GM12878 (cell line): ENCODE results near the gene AKNA. TPM values are rescaled to one million over a fixed set of nuclear protein-coding genes. Genes with fewer than 3 reads are reported as not detected.
A peak's percentile ranks its signal among the peaks of the same experiment; 100 is the strongest.

Experiments
- ATF7 ChIP-seq: fragments of 450-650 bp; IDR thresholded peaks from 2 replicates; pipeline ENCODE4 v1.6.1; 2016; ENCODE audit warnings: low read depth, mild to moderate bottlenecking
- CREM ChIP-seq: IDR thresholded peaks from 2 replicates; pipeline ENCODE4 v1.6.1; 2014; ENCODE audit warnings: antibody characterized with exemption, low read depth
- EGR1 ChIP-seq, 2 experiments: IDR thresholded peaks; 1 replicate in 1 of 2; 2 replicates in 1 of 2; pipeline ENCODE4 v1.6.1; 2011 to 2012; ENCODE audit warnings: low read depth in 2 of 2, low read length in 2 of 2, borderline replicate concordance in 1 of 2, mild to moderate bottlenecking in 1 of 2, moderate library complexity in 1 of 2
- EZH2 ChIP-seq: IDR thresholded peaks from 2 replicates; pipeline ENCODE4 v1.6.1; 2012; ENCODE audit warnings: low read depth, mild to moderate bottlenecking, control low read depth, inconsistent platforms, low read length, borderline replicate concordance; ENCODE audit not compliant: control insufficient read depth
- JUND ChIP-seq: IDR thresholded peaks from 2 replicates; pipeline ENCODE4 v1.6.1; 2012; ENCODE audit warnings: low read depth, mild to moderate bottlenecking, low read length, improper control_type of control experiment, moderate library complexity
- KDM1A ChIP-seq: fragments of 200-600 bp; sonication (generic); IDR thresholded peaks from 2 replicates; pipeline ENCODE4 v1.6.1; 2016; ENCODE audit warnings: borderline replicate concordance
- MTA2 ChIP-seq: fragments of 450-650 bp; IDR thresholded peaks from 2 replicates; pipeline ENCODE4 v1.6.1; 2016; ENCODE audit warnings: low read depth, mild to moderate bottlenecking, moderate library complexity
- MTA3 ChIP-seq: IDR thresholded peaks from 2 replicates; pipeline ENCODE4 v1.6.1; 2012; ENCODE audit warnings: low read length, inconsistent platforms, borderline replicate concordance
- NFYA ChIP-seq: IDR thresholded peaks from 2 replicates; pipeline ENCODE4 v1.6.1; 2011; ENCODE audit warnings: low read depth, mild to moderate bottlenecking, low read length, improper control_type of control experiment, borderline replicate concordance
- NR2F1 ChIP-seq: fragments of 450-650 bp; conservative IDR thresholded peaks from 2 replicates; pipeline ENCODE4 v1.6.1; 2017; ENCODE audit warnings: mild to moderate bottlenecking
- PAX8 ChIP-seq: fragments of 450-650 bp; IDR thresholded peaks from 2 replicates; pipeline ENCODE4 v1.6.1; 2017; ENCODE audit warnings: mild to moderate bottlenecking, moderate library complexity
- SMAD1 ChIP-seq: fragments of 450-650 bp; IDR thresholded peaks from 2 replicates; pipeline ENCODE4 v1.6.1; 2018; ENCODE audit warnings: mild to moderate bottlenecking, low read depth; ENCODE audit not compliant: partially characterized antibody
- STAT3 ChIP-seq: IDR thresholded peaks from 2 replicates; pipeline ENCODE4 v1.6.1; 2011; ENCODE audit warnings: low read depth, low read length, improper control_type of control experiment
- TCF7 ChIP-seq: IDR thresholded peaks from 2 replicates; pipeline ENCODE4 v1.6.1; 2014; ENCODE audit warnings: antibody characterized with exemption, borderline replicate concordance
- ZNF217 ChIP-seq: fragments of 450-650 bp; IDR thresholded peaks from 2 replicates; pipeline ENCODE4 v1.6.1; 2017; ENCODE audit warnings: antibody characterized with exemption, mild to moderate bottlenecking
- ZNF24 ChIP-seq: fragments of 450-650 bp; IDR thresholded peaks from 2 replicates; pipeline ENCODE4 v1.6.1; 2017; ENCODE audit warnings: antibody characterized with exemption, mild to moderate bottlenecking
- ZSCAN29 ChIP-seq: fragments of 450-650 bp; IDR thresholded peaks from 2 replicates; pipeline ENCODE4 v1.6.1; 2017; ENCODE audit warnings: mild to moderate bottlenecking, moderate library complexity
- polyA plus RNA-seq, 11 experiments: library from polyadenylated mRNA; depleted of rRNA in 4 of 11; unstranded in 6 of 11; stranded (reverse) in 5 of 11; fragments of >200 nt; fragmentation: Nextera tagmentation in 4 of 11; fragmentation: Illumina TruSeq in 1 of 11; extraction: Ambion mirVana in 4 of 11; extraction: Trizol in 1 of 11; gene quantifications; 1 replicate in 1 of 11; 2 replicates in 10 of 11; pipeline versions ENCODE4 v1.2.1 to v1.2.3, GENCODE V29; 2011 to 2016; ENCODE audit warnings: inconsistent platforms in 2 of 11, missing spikeins in 2 of 11, low read depth in 1 of 11
- total RNA-seq, 4 experiments: library from RNA; depleted of rRNA in 3 of 4; stranded (reverse); fragments of >200 nt in 3 of 4; fragmentation: Illumina TruSeq in 1 of 4; extraction: Trizol in 1 of 4; gene quantifications; 2 replicates each; pipeline versions ENCODE4 v1.2.1 to v1.2.3, GENCODE V29; 2013 to 2021
- TF ChIP-seq, protein P1 (sequence below): fragments of 450-650 bp; IDR thresholded peaks from 2 replicates; pipeline ENCODE4 v1.6.1; 2017; ENCODE audit warnings: mild to moderate bottlenecking, low read depth, inconsistent platforms; ENCODE audit not compliant: poor library complexity, severe bottlenecking
- TF ChIP-seq, protein P2 (sequence below): IDR thresholded peaks from 2 replicates; pipeline ENCODE4 v1.6.1; 2012; ENCODE audit warnings: low read depth, low read length, improper control_type of control experiment
- TF ChIP-seq, protein P3 (sequence below), 3 experiments: IDR thresholded peaks in 2 of 3; conservative IDR thresholded peaks in 1 of 3; 2 replicates each; pipeline ENCODE4 v1.5.1; 2011; ENCODE audit warnings: low read depth in 3 of 3, low read length in 3 of 3, mild to moderate bottlenecking in 3 of 3, control low read depth in 2 of 3, moderate library complexity in 2 of 3, inconsistent platforms in 1 of 3, mixed read lengths in 1 of 3; ENCODE audit not compliant: control insufficient read depth in 2 of 3, insufficient read depth in 1 of 3; ENCODE audit errors: extremely low read depth in 1 of 3
- TF ChIP-seq, protein P4 (sequence below): fragments of 450-650 bp; IDR thresholded peaks from 2 replicates; pipeline ENCODE4 v1.6.1; 2016; ENCODE audit warnings: mild to moderate bottlenecking
- TF ChIP-seq, protein P5 (sequence below): fragments of 150-350 bp; IDR thresholded peaks from 2 replicates; pipeline ENCODE4 v1.6.1; 2014; ENCODE audit warnings: mild to moderate bottlenecking, low read depth, low read length

The AKNA gene
- total and polyA plus RNA-seq, 10 of the 15 experiments (the other 5 are each of a cell fraction or from before 2014, with no cell fraction given) = 1.6 to 132 (median 35.3) TPM

DNA sequence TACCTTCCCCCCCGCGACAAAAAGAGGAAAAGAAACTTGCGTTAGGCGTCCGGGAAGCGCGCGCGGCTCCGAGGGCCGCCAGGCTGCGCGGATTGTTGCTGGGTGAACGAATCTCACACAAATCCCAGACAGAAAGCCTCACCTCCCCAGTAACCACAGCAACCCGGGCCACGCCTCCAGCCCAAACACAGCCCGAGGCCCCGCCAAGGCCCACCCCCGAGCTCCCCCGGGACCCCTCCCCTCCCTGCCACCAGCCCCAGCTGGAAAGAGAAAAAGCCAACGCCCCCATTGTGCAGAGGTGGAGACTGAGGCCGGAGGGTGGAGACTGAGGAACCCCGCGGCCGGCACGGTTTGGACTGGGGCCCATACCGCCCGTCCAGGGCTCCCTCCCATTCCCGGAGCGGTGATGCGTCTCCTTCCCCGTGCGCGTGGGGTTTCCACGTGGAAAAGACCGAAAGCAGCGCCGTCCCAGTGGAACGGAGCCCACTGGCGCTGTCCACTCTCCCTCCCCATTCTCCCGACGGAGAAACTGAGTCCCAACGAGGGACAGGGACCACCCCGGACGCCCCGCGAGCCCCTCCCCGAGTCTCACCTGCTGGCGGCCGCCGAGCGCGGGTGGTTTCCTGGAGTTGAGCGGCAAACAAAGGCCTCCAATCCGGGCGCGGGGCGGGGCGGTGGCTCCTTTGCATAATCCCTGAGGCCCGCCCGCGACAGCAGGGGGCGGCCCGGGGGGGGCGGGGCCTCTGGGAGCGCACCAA lies 10.2 kb upstream of the AKNA start (continued):
- TF ChIP-seq, protein P1, sequence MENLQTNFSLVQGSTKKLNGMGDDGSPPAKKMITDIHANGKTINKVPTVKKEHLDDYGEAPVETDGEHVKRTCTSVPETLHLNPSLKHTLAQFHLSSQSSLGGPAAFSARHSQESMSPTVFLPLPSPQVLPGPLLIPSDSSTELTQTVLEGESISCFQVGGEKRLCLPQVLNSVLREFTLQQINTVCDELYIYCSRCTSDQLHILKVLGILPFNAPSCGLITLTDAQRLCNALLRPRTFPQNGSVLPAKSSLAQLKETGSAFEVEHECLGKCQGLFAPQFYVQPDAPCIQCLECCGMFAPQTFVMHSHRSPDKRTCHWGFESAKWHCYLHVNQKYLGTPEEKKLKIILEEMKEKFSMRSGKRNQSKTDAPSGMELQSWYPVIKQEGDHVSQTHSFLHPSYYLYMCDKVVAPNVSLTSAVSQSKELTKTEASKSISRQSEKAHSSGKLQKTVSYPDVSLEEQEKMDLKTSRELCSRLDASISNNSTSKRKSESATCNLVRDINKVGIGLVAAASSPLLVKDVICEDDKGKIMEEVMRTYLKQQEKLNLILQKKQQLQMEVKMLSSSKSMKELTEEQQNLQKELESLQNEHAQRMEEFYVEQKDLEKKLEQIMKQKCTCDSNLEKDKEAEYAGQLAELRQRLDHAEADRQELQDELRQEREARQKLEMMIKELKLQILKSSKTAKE = no peak
- TF ChIP-seq STAT3 = no peak
- no peak for TF ChIP-seq ZNF24
- TF ChIP-seq, protein P2, sequence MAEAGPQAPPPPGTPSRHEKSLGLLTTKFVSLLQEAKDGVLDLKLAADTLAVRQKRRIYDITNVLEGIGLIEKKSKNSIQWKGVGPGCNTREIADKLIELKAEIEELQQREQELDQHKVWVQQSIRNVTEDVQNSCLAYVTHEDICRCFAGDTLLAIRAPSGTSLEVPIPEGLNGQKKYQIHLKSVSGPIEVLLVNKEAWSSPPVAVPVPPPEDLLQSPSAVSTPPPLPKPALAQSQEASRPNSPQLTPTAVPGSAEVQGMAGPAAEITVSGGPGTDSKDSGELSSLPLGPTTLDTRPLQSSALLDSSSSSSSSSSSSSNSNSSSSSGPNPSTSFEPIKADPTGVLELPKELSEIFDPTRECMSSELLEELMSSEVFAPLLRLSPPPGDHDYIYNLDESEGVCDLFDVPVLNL = peak; percentile 16; the same call in 1 of the 2 replicates
- TF ChIP-seq KDM1A = no peak
- TF ChIP-seq TCF7 = no peak
- TF ChIP-seq ZSCAN29 = no peak
- peak; percentile 43; the same call in 1 of the 2 replicates for TF ChIP-seq CREM
- no peak for TF ChIP-seq PAX8
- TF ChIP-seq, protein P3, sequence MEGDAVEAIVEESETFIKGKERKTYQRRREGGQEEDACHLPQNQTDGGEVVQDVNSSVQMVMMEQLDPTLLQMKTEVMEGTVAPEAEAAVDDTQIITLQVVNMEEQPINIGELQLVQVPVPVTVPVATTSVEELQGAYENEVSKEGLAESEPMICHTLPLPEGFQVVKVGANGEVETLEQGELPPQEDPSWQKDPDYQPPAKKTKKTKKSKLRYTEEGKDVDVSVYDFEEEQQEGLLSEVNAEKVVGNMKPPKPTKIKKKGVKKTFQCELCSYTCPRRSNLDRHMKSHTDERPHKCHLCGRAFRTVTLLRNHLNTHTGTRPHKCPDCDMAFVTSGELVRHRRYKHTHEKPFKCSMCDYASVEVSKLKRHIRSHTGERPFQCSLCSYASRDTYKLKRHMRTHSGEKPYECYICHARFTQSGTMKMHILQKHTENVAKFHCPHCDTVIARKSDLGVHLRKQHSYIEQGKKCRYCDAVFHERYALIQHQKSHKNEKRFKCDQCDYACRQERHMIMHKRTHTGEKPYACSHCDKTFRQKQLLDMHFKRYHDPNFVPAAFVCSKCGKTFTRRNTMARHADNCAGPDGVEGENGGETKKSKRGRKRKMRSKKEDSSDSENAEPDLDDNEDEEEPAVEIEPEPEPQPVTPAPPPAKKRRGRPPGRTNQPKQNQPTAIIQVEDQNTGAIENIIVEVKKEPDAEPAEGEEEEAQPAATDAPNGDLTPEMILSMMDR (IDR thresholded peaks at IDR 0.05 in 2 of 3, conservative IDR thresholded peaks at IDR 0.05 in 1 of 3; ENCODE audit: control insufficient read depth in 2 of 3, extremely low read depth in 1 of 3, insufficient read depth in 1 of 3, low read depth in 3 of 3, low read length in 3 of 3) = 0 out of 6 replicates have a peak, but pooled peaks of 1 of the 3 experiments have one; percentile 1
- TF ChIP-seq ATF7 = no peak
- no peak for TF ChIP-seq NR2F1
- no peak for TF ChIP-seq MTA3
- TF ChIP-seq NFYA = no peak
- peak; percentile 8 for TF ChIP-seq SMAD1
- no peak for TF ChIP-seq JUND
- TF ChIP-seq EGR1 (IDR thresholded peaks at IDR 0.05; ENCODE audit: borderline replicate concordance in 1 of 2, low read depth in 2 of 2, low read length in 2 of 2) = peak in 1 of 2 experiments; percentile 5; a peak in 1 of 3 replicates
- TF ChIP-seq, protein P4, sequence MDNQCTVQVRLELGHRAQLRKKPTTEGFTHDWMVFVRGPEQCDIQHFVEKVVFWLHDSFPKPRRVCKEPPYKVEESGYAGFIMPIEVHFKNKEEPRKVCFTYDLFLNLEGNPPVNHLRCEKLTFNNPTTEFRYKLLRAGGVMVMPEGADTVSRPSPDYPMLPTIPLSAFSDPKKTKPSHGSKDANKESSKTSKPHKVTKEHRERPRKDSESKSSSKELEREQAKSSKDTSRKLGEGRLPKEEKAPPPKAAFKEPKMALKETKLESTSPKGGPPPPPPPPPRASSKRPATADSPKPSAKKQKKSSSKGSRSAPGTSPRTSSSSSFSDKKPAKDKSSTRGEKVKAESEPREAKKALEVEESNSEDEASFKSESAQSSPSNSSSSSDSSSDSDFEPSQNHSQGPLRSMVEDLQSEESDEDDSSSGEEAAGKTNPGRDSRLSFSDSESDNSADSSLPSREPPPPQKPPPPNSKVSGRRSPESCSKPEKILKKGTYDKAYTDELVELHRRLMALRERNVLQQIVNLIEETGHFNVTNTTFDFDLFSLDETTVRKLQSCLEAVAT = 0 out of 2 replicates have a peak, but pooled peaks have one; percentile 20
- TF ChIP-seq MTA2 = no peak; the same call in 1 of the 2 replicates
- peak; percentile 96 for TF ChIP-seq ZNF217
- TF ChIP-seq EZH2 = no peak
- TF ChIP-seq, protein P5, sequence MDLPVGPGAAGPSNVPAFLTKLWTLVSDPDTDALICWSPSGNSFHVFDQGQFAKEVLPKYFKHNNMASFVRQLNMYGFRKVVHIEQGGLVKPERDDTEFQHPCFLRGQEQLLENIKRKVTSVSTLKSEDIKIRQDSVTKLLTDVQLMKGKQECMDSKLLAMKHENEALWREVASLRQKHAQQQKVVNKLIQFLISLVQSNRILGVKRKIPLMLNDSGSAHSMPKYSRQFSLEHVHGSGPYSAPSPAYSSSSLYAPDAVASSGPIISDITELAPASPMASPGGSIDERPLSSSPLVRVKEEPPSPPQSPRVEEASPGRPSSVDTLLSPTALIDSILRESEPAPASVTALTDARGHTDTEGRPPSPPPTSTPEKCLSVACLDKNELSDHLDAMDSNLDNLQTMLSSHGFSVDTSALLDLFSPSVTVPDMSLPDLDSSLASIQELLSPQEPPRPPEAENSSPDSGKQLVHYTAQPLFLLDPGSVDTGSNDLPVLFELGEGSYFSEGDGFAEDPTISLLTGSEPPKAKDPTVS = no peak
